Stimulated activated memory B cell treated with anti-CD40 and anti-IgM and Interleukin-4, amounts not matched to agents 10 μg/mL and 1 μg/mL and 100 μg/mL, for 72 hours (primary cell): ENCODE measurements around the gene PHETA1.
"Not testable (repeated sequence)": the region's sequence is repeated elsewhere in the genome, so short reads cannot be mapped to it uniquely, and the experiment has no call there.

Experiments used
- ATAC-seq: fragments of 150-1000 bp; cut with Tn5 transposase; 2 replicates; pipeline ENCODE4 v1.10.0; 2021
- H3K27ac Mint-ChIP-seq: one replicate; pipeline ENCODE4 v1.8.0; 2022; ENCODE audit warnings: mild to moderate bottlenecking, mixed read lengths
- H3K27me3 Mint-ChIP-seq: one replicate; pipeline ENCODE4 v1.8.0; 2022; ENCODE audit warnings: mixed read lengths
- H3K36me3 Mint-ChIP-seq: one replicate; pipeline ENCODE4 v1.8.0; 2022; ENCODE audit warnings: mixed read lengths
- H3K4me1 Mint-ChIP-seq: one replicate; pipeline ENCODE4 v1.8.0; 2022; ENCODE audit warnings: mixed read lengths
- H3K4me3 Mint-ChIP-seq: one replicate; pipeline ENCODE4 v1.8.0; 2022; ENCODE audit warnings: mild to moderate bottlenecking, moderate library complexity, mixed read lengths
- H3K9me3 Mint-ChIP-seq: one replicate; pipeline ENCODE4 v1.8.0; 2022; ENCODE audit warnings: mixed read lengths

The PHETA1 gene

DNA sequence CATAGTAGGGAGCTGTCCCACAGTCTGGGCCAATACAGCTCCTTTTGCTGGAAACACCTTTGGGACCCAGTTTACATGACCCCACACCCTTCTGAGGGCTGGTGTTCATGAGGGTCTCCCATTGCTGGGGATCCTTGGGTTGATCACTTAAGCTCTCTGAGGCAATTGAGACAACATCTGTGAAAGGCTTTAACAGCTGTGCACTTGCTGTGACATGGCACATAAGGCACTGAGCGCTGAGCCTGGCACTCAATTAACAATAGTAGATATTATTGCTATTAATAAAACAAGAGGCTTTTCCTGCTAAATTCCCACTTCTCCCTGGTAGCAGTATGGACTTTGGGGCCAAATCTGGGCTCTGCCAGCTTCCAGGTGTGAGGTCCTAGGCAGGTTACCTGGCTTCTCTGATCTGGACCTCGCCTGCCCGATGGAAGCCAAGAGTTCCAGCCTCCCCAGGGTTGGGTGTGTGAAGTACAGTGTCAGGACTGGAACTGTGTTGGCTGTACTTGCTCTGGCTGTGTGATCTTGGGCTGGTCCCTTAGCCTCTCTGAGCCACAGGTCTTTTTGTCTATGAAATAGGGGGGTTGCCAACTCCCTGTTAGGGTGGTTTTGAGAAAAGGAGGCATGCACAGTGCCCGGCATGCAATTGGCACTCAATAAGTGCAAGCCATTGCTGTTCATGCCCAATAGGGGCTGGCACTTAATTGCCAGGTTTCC, 39.9 kb upstream of the PHETA1 start:
- H3K27me3 Mint-ChIP-seq = no peaks in the 10 kb centered on the region
- H3K4me1 Mint-ChIP-seq = peaks cover 85% of the 10 kb centered on the region
- H3K27ac Mint-ChIP-seq = peak overlapping the region; percentile 94
- peaks cover 12% of the 10 kb centered on the region for H3K36me3 Mint-ChIP-seq
- no peak for ATAC-seq
- H3K4me3 Mint-ChIP-seq = peak overlapping the region; percentile 84
- H3K9me3 Mint-ChIP-seq = no peaks in the 10 kb centered on the region

DNA sequence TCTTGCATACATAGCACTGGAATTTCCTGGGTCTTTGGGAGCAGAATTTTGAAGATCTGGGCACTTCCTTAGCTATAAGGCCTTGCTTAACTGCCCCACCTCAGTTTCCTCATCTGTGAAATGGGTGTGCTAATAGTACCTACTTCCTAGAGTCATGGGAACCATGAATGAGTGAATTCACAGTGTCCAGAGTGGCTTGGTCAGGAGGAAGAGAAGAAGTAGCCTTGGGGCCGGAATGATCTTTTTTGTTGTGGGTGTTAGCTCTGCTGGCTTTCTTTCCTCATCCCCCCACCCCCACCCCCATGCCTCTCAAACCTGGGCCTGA, 39.2 kb upstream of the PHETA1 start:
- no peak for ATAC-seq
- H3K4me3 Mint-ChIP-seq = peak overlapping the region; percentile 84
- H3K9me3 Mint-ChIP-seq = no peaks in the 10 kb centered on the region
- peaks cover 85% of the 10 kb centered on the region for H3K4me1 Mint-ChIP-seq
- peaks cover 4% of the 10 kb centered on the region for H3K36me3 Mint-ChIP-seq
- no peaks in the 10 kb centered on the region for H3K27me3 Mint-ChIP-seq
- peak overlapping the region; percentile 94 for H3K27ac Mint-ChIP-seq

DNA sequence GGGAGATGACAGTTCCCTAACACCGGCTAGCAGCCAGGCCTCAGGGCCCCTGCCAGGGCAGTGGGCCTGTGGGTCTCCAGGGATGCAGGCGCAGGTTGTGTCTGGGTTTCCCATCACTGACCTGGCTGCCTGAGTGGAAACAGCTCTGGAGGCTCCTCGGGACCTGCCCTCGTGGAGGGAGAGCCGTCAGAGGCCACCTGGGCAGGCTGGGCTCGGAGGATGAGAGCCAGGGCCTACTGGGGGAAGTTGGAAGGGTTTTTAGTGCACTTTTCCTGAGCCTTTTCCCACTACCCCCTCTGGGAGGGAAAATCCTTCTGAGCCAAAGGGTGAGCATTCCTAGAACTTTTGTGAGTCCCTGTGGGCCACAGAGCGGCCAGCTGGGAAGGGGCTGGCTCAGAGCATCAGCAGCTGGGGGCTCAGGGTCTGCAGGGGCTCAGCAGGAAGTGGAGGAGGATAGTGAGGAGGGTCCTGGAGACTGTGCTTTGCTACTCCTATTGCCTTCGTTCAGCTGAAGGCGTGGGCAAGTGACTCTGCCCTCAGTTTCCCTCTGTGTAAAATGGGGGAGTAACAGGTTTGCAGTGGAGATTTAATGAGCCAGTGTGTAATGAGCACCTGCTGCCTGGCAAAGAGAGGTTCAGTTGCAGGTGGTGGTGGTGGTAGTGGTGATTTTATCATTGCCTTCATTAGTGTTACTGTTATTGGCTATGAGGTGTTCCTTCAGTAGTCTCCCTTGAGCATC, 38.7 kb upstream of the PHETA1 start:
- no peaks in the 10 kb centered on the region for H3K9me3 Mint-ChIP-seq
- peak overlapping the region; percentile 84 for H3K4me3 Mint-ChIP-seq
- no peak for ATAC-seq
- peaks cover 85% of the 10 kb centered on the region for H3K4me1 Mint-ChIP-seq
- no peaks in the 10 kb centered on the region for H3K36me3 Mint-ChIP-seq
- no peaks in the 10 kb centered on the region for H3K27me3 Mint-ChIP-seq
- peak overlapping the region; percentile 94 for H3K27ac Mint-ChIP-seq

DNA sequence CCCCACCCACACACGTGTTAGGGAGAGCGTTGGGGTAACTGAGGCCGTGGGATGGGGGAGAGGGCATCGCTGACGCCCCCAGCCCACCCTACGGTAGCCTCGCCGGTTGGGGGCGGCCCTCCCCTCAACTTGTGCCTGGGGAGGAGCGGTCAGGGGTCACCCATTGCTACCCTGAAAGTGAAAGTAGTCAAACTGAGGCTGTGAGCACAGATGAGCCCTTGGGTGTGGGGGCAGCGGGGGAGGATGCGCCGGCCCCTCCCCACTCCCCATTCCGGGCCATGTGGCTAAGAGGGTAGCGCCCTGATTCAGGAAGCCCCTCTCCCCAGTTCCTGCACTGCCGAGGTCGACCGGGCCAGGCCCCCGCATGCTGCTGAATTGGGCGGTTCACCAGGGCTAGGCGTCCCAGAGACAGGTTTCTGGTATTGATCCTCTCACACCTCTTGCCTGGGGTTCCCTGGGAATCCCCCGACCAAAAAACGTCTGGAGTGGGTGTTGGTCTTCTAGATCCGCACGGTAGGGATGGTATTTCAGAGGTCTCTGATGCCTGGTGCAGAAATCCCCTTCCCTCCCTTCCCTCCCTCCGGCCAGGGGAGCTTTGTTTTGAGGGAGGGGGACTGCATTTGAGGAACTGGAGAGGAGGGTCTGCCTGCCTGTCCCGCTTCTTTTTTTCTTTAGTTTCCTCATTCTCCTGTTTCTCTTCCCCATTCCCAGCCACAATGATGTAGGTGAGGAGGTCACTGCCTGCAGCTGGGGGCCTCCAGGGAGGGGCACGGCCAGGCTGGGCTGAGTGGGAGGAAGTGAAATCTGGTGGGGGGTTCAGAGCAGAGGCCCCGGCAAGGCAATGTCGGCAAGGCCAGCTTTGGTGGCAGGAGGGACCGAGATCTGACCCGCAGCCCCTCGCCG, 37.8 kb upstream of the PHETA1 start:
- no peaks in the 10 kb centered on the region for H3K9me3 Mint-ChIP-seq
- ATAC-seq = peak; percentile 7
- peak overlapping the region; percentile 84 for H3K4me3 Mint-ChIP-seq
- H3K27me3 Mint-ChIP-seq = no peaks in the 10 kb centered on the region
- H3K27ac Mint-ChIP-seq = peak overlapping the region; percentile 94
- H3K36me3 Mint-ChIP-seq = no peaks in the 10 kb centered on the region
- peaks cover 77% of the 10 kb centered on the region for H3K4me1 Mint-ChIP-seq

DNA sequence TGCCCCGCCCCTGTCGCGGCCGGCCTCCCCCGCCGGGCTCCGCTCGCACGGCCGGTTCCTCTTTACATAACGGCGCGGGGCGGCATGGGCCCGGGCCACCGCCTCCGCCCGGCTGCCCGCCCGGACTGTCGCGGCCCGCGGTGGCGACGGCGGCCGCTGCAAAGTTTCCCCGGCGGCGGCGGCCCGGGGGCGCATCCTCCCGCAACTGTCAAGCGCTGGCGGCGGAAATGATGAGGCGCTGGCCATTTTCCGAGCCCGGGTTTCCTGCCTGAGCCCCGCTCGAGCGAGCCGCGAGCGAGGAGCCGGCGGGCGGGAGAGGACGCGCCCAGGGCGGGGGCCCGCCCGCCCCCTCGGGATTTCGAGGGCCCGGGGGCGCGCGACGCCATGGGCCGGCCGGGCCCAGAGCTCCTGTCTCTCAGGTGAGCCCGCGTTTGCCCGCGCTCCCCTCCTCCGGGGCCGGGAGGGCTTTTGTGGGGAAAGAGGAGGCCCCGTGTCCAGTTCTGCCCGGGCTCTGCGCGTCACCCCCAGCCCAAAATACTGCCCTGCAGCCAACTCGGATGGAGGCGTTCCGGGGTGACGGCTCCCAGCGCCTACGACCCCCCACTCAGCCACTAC, 37.1 kb upstream of the PHETA1 start, which contains the start of gene SH2B3:
Gene SH2B3 (plus strand): TSS at position 65 of the 615 bp plus-strand sequence. CDS start 12,223 bp downstream, outside the sequence.
- Mint-ChIP-seq H3K36me3 (no peaks in the 10 kb centered on the region), H3K9me3 (no peaks in the 10 kb centered on the region), H3K4me3 (peak within 1 kb of the TSS; percentile 88), H3K27ac (peak within 1 kb of the TSS; percentile 94), H3K27me3 (no peaks in the 10 kb centered on the region), H3K4me1 (peaks cover 69% of the 10 kb centered on the region)
- ATAC-seq = peak; percentile 1

DNA sequence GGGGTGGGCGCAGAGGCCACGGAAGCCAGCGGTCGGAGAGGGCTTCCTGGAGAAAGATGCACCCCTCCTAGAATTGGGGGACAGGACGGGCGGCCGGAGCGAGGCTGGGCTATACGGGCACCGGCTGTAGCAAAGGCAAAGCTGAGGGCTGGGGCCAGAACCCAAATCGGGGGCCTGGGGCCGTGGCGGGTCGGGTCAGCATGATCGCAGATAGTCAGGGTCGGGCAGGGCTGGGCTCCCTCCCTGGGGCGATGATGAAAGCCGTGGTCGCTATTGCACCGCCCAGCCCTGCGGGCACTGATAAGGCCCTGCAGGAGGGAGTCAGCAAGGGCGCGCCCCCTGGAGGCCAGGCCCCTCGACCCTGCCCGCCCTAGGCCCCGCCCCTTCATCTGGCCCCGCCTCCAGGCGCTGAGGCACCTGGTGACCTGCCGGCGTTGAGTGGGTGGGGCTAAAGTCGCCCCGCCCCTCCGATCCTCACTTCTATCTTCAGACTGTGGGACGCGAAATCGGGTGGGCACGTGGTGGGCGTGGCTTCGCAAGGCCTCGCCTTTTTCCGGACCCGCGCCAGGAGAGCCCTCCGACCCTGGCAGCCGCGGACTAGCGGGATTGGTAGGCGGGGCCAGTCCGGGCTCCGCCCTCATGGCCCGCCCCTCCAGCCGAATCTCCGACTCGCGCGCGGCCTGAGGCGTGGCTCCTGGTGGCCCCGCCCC, 36.4 kb upstream of the PHETA1 start:
- peak overlapping the region; percentile 94 for H3K27ac Mint-ChIP-seq
- H3K4me3 Mint-ChIP-seq = peak overlapping the region; percentile 88
- H3K4me1 Mint-ChIP-seq = peaks cover 67% of the 10 kb centered on the region
- H3K9me3 Mint-ChIP-seq = no peaks in the 10 kb centered on the region
- peak; percentile 81 for ATAC-seq
- H3K36me3 Mint-ChIP-seq = no peaks in the 10 kb centered on the region
- H3K27me3 Mint-ChIP-seq = no peaks in the 10 kb centered on the region

DNA sequence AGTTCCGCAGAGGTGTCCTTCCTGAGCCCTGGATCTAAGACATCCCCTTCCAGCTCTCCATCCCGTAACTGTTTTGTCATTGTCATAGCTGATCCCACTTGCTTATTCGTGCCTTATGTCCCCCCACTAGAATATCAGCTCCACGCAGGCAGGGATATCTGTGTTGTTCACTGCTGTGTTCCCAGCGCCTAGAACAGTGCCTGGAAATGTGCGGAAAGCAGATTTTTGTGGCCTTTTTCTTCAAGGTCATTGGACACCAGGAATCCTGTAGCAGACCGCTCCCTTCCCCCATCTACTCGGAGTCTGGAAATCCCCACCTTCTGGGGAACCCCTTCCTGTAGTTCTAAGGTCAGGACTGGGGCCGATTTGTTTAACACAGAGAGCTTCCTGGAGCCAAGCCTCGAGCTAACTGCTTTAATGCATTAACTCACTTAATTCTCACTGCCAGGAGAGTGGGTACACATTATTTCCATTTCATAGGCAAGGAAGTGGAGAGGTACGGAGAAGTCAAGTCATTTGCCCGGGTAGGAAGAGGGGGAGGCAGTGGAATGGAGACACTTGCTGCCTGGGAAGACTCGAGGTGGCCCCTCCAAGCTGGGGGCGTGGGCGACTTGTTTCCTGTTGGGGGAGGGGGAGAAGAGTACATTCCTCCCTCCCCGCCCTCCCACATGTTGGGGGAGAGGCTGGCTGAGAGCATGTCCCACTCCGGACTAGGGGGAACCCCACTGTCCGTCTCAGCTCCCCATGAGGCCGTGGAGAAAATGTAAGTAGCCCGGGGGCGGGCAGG, 35.7 kb upstream of the PHETA1 start:
- peaks cover 3% of the 10 kb centered on the region for H3K9me3 Mint-ChIP-seq
- H3K4me1 Mint-ChIP-seq = peaks cover 67% of the 10 kb centered on the region
- no peaks in the 10 kb centered on the region for H3K27me3 Mint-ChIP-seq
- peak overlapping the region; percentile 94 for H3K27ac Mint-ChIP-seq
- H3K4me3 Mint-ChIP-seq = peak overlapping the region; percentile 88
- ATAC-seq = peak; percentile 3
- H3K36me3 Mint-ChIP-seq = peaks cover 3% of the 10 kb centered on the region

DNA sequence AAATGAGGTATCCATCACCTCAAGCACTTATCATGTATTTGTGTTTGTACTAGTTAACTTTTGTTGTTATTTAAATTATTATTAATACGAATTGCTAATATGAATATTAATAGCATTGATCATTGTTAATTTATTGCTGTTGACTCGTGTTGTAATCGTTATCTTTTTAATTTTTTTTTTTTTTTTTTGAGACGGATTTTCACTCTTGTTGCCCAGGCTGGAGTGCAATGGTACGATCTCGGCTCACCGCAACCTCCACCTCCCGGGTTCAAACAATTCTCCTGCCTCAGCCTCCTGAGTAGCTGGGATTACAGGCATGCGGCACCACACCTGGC, 33.6 kb upstream of the PHETA1 start:
- not testable (repeated sequence) for H3K36me3 Mint-ChIP-seq, H3K9me3 Mint-ChIP-seq, ATAC-seq, H3K27me3 Mint-ChIP-seq
- Mint-ChIP-seq H3K4me3 (peak overlapping the region; percentile 88), H3K4me1 (peaks cover 63% of the 10 kb centered on the region), H3K27ac (peak overlapping the region; percentile 94)

DNA sequence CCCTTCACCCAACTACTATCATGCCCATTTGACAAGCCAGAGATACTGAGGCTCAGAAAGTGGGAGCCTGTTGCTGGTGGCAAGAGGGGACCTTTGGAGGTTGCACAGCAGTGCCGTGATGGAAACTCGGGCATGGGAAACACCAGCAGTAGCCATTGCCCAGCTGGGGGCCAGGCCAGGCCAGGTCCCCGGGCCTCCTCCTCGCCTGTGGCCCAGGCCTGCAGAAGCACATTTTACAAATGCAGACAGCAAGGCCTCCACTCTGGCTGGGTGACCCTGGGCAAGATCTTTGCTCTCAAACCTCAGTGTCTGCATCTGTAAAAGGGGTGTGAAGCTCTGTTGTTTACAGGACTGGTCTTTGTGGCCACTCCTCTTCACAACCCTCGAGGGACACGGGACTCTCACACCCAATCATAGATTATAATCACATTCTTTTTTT, 32.3 kb upstream of the PHETA1 start:
- H3K27me3 Mint-ChIP-seq = no peaks in the 10 kb centered on the region
- H3K36me3 Mint-ChIP-seq = peaks cover 5% of the 10 kb centered on the region
- H3K4me3 Mint-ChIP-seq = no peak overlapping the region
- H3K4me1 Mint-ChIP-seq = peaks cover 66% of the 10 kb centered on the region
- H3K9me3 Mint-ChIP-seq = peaks cover 3% of the 10 kb centered on the region
- H3K27ac Mint-ChIP-seq = no peak overlapping the region
- no peak for ATAC-seq

DNA sequence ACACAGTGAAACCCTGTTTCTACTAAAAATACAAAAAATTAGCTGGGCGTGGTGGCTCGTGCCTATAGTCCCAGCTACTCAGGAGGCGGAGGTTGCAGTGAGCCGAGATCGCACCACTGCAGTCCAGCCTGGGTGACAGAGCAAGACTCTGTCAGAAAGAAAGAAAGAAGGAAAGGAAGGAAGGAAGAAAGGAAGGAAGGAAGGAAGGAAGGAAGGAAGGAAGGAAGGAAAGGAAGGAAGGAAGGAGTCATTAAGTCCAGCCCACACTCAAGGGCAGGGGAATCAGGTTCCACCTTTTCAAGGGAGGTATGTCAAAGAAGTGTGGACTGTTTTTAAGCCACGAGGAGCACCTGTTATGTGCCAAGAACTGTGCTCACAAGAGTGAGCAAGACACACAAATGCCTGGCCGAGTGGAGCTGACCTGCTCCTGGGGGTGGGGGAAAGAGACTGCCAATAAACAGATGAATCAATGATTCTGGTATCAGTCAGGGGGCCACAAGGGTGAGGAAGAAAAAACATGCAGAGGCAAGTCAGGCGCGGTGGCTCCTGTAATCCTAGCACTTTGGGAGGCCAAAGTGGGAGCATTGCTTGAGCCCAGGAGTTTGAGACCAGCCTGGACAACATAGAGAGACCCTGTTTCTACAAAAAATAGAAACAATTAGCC, 31.0 kb upstream of the PHETA1 start:
- not testable (repeated sequence) for H3K27me3 Mint-ChIP-seq, H3K4me3 Mint-ChIP-seq, ATAC-seq, H3K36me3 Mint-ChIP-seq, H3K9me3 Mint-ChIP-seq
- Mint-ChIP-seq H3K27ac (peak overlapping the region; percentile 91), H3K4me1 (peaks cover 62% of the 10 kb centered on the region)

DNA sequence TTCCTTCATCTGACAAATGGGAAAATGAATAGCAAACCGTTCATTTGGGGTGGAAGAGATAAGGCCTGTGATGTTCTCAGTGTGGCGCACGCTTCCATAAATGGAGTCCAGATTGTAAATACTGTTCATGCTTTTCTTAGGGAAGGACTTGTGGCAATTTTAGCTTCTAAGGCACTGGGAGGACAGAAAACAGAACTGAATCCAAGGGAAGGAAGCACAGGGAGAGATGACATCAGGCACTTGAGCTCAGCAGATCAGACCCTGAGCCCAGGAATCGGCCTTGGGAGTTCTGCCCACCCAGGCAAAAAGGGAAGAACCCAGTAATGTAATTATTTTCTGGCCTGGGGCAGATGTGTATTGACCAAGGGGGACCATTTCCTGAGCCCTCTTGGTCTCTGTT, 29.6 kb upstream of the PHETA1 start:
- Mint-ChIP-seq H3K27ac (peak overlapping the region; percentile 91), H3K36me3 (peaks cover 5% of the 10 kb centered on the region), H3K4me3 (no peak overlapping the region), H3K4me1 (peaks cover 49% of the 10 kb centered on the region), H3K27me3 (no peaks in the 10 kb centered on the region), H3K9me3 (peaks cover 3% of the 10 kb centered on the region)
- ATAC-seq = no peak

DNA sequence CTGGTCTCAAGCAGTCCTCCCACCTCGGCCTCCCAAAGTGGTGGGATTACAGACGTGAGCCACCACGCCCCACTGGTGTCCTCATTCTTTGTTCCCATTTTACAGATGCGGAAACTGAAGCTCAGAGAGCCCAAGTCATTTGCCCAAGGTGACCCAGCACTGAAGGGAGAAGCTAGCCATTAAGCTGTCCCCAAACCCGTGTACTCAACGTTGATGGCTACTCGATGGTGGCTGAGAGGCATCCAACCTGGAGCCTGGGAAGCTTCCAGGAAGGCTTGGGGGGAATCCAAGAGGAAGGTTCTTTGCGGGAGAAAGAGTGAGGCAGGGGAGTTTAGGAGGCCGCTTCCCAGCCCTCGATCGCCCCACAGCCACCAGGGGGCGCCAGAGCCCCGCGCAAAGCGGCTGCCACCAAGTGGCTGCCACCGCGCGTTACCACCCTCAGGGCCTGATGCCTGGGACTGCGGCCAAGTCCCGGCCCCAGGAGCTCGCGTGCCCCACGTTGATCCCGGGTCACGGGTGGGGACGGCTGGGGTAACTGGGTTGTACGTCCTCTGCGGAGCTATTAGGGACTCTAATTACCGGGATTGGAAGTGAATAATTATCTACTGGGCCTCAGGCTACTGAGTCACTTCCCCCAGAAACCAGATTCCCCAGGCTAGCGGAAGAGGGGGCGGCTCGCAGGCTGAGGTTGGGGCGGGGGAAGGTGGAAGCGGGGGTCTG, 28.0 kb upstream of the PHETA1 start:
- Mint-ChIP-seq H3K27ac (peak overlapping the region; percentile 89), H3K9me3 (peaks cover 3% of the 10 kb centered on the region), H3K4me1 (peaks cover 39% of the 10 kb centered on the region), H3K27me3 (no peaks in the 10 kb centered on the region), H3K36me3 (peaks cover 5% of the 10 kb centered on the region), H3K4me3 (peak overlapping the region; percentile 86)
- ATAC-seq = peak; percentile 89

DNA sequence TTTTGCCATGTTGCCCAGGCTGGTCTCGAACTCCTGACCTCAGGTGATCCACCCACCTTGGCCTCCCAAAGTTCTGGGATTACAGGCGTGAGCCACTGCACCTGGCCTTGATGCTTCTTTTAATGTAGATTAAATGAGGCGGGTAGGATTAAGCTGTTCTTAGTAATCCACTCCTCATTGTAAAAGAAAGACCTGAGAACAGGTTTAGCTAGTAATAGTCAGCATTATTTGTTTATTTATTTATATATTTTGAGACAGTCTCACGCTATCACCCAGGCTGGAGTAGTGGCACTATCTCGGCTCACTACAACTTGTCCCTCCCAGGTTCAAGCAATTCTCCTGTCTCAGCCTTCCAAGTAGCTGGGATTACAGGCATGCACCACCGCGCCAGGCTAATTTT, 27.4 kb upstream of the PHETA1 start:
- peaks cover 39% of the 10 kb centered on the region for H3K4me1 Mint-ChIP-seq
- not testable (repeated sequence) for H3K9me3 Mint-ChIP-seq, ATAC-seq, H3K27me3 Mint-ChIP-seq, H3K4me3 Mint-ChIP-seq, H3K27ac Mint-ChIP-seq, H3K36me3 Mint-ChIP-seq
